ENCODE data around the gene PDGFB.
A peak's percentile ranks its signal among the peaks of the same experiment; 100 is the strongest.

PDGFB gene

DNA sequence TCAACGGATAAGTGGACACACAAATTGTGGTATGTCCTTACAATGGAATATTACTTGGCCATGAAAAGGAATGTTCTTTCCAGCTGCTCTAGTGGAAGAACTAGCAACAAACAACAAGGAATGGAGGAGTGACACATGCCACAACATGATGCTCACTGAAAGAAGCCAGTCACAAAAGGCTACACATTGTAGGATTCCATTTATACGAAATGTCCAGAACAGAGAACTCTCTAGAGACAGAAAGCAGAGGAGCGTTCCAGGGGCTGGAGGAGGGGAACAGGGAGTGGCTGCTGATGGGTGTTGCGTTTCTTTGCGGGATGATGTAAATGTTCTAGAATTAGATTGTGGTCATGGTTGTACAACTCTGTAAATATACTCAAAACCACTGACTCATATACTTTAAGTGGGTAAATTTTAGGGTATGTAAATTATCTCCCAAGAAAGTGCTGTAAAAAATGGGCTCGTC is 32.4 kb upstream of the PDGFB start:
- no peak for DNase-seq (ENCODE audit: low read depth in 2 of 2)

DNA sequence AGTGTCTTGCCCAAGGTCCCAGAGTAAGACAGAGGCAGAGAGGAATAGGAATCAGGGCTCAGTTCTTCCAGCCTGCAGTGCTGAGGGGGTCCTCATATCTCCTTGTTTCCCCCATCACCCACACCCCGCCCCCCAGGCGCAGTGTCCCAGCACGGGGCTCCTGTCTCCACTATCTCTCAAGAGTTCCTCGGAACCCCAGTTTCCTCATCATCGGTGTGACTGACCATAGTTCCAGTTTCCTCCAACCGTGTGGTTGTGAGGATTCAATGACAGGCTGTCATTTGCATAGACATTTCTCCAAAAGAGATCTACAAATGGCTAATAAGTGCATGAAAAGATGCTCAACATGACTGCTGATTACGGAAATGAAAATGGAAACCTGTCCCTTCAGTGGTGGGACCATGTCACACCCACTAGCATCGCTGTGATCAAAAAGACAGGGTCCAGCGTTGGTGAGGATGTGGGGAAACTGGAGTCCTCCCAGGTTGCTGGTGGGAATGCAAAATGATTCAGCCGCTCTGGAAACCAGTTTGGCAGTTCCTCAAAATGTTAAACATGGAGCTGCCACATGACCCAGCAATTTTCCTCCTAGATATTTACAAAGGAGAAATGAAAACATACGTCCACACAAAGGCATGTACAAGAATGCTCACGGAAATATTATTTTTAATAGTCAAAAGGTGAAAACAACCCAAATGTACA is 31.8 kb upstream of the PDGFB start:
- DNase-seq (ENCODE audit: low read depth in 2 of 2): no peak

- no peak for DNase-seq (ENCODE audit: low read depth in 2 of 2)
Observed at GRCh38 chr22:39275814-39276439, 31.1 kb upstream of the PDGFB start.

DNA sequence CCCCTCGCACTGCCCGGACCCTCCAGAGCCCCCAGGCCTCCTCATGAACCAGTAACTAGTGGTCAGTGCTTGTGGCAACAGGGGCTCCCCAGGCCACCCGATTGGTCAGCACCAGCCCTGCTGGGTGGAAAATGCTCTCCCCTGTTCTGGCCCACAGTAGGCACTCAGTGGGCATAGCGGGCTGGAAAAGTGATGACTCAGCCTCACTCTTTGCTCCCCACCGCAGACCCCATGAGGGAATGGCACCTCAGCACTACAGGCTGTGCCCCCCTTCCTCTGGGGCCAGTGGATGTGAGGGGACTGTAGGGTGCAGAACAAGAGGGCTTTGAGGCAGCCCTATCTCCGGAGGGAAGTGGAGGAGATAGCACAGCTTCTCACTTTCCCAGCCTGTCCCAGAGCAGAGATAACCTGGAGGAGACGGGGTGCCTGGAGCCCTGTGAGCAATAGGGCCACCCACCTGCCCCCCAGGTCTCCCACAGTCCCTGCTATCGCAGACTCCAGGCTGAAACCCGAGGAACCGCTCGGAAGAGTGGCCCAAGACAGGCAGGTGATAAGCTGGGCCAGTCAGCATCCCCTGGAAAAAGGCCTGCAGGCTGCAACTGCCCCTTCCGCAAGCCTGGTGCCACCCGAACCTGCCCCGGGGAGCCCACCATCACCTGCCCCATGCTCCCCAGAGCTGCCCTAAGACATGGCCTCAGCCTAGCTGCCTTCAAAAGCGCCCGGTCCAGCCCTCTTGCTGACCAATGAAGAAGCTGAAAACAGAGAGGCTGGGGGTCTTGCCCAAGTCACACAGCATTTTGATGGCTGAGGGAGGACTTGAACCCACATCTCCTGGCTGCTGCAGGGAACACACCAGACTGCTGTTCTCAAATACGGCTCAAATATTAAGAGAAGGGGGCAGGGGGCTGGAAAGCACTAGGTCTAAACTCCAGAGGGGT is 29.4 kb upstream of the PDGFB start:
- no peak for DNase-seq (ENCODE audit: low read depth in 2 of 2)

DNA sequence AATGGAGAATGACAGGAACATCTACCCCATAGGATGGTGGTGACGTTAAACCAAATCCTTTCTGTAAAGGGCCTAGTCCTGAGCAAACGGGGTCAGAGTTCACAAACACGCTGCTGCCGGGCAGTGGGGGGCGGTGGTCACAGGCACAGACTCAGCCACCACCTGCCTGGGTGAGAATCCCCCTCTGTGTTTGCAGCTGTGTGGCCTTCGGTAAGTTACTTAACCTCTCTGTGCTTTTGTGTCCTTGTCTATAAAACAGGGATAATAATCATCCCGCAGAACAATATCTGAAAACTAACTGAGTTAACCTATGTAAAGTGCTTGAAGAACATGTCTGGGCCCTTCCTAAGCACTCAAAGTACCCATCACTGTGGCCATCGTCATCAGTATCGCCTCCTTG is 26.0 kb upstream of the PDGFB start:
- no peak for DNase-seq (ENCODE audit: low read depth in 2 of 2)

GRCh38 chr22:39270280-39270679 is 25.5 kb upstream of the PDGFB start:
- DNase-seq (ENCODE audit: low read depth in 2 of 2): no peak

- no peak for DNase-seq (ENCODE audit: low read depth in 2 of 2)
Observed at GRCh38 chr22:39269095-39269790, 24.5 kb upstream of the PDGFB start.

DNA sequence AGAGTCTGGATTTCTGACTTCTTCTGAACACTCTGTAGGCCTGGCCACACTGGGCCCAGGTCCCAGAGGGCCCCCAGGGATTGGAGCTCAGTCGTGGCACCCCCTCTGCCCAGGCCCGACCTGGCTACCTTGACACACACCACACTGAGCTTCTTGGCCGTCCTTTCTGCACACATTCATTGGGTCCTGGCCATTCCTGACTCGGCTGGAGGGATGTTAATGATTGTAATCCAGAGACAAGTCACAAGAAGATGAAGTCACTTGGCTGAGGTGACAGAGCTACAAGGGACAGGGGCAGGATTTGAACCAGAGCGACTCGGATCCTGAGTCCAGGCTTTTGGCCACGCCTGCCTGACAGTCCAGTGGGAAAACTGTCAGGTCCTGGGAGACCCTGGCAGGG is 23.9 kb upstream of the PDGFB start:
- no peak for DNase-seq (ENCODE audit: low read depth in 2 of 2)

DNA sequence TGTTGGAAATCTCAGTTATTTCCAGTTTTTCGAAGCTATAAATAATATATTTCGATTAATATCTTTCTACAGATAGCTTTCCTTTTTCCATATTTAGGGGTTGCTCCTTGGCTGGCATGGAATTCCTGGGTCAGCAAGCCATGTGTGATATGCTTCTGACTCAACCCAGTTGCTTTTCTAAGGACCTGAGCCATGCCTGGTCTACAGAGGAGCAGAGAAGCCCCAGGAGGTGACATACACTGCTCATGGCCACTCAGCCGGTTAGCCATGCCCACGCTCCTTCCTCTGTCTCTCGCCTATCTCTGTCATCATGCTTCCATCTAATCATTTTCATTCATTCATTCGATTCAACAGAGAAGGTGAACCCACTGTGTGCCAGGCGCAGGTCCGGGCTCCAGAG is 23.2 kb upstream of the PDGFB start:
- no peak for DNase-seq (ENCODE audit: low read depth in 2 of 2)

DNA sequence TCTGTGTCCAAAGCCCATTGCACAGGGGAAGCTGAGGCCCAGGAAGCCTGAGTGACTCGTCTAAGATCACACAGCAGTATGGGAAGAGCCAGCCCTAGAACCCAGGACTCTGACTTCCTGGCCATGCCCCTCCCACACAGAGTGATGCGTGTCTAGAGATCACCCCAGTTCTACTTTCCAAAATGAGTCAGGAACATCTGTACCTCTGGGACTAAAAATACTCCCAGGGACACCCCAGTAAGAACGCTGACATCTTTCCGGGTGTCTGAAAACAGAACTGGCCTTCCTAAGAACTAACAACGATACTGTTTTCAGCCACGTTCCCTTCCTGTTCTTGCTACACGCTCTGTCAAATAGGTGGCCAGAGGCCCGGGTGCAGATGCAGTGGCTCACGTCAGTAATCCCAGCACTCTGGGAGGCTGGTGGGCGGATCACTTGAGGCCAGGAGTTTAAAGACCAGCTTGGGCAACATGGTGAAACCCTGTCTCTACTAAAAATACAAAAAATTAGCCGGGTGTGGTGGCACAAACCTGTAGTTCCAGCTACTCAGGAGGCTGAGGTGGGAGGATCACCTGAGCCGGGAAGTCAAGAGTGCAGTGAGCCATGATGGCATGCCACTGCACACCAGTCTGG is 21.7 kb upstream of the PDGFB start:
- DNase-seq (ENCODE audit: low read depth in 2 of 2): peak; percentile 38 to 55

DNA sequence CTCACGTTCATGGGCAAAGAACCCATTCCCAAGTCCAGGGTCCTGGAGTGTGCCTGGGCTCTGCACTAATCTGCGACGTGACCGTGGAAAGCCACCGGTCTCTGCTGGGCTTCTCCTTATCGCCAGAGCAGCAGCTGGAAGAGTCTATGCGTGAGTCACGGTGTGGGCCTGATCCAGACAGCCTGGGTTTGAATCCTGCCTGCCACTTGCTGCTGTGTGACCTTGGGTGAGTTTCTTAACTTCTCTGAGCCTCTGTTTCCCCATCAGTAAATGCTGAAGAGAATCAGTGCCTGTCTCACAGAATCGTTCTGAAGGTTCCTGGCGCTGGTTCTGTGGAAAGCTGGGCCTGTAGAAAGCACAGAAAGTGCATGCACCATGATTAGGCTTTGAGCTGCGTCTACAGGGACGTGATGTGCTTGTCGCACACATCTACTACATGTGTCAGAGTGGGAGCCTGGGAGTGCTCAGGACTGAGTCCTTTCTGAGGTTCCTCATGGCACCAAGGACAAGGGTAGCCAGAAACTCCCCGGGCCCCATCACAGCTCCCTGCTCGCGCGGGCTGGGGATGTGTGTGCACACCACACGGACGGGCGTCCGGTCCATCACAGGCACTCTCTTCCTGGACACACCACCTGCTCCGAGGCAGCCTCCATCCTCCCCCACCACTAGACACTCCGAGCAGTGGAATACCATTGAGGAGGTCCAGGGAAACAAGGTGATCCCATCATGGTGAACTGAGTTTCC is 20.5 kb upstream of the PDGFB start:
- DNase-seq (ENCODE audit: low read depth in 2 of 2): no peak

GRCh38 chr22:39264349-39265038 is 19.7 kb upstream of the PDGFB start:
- DNase-seq (ENCODE audit: low read depth in 2 of 2): no peak

DNA sequence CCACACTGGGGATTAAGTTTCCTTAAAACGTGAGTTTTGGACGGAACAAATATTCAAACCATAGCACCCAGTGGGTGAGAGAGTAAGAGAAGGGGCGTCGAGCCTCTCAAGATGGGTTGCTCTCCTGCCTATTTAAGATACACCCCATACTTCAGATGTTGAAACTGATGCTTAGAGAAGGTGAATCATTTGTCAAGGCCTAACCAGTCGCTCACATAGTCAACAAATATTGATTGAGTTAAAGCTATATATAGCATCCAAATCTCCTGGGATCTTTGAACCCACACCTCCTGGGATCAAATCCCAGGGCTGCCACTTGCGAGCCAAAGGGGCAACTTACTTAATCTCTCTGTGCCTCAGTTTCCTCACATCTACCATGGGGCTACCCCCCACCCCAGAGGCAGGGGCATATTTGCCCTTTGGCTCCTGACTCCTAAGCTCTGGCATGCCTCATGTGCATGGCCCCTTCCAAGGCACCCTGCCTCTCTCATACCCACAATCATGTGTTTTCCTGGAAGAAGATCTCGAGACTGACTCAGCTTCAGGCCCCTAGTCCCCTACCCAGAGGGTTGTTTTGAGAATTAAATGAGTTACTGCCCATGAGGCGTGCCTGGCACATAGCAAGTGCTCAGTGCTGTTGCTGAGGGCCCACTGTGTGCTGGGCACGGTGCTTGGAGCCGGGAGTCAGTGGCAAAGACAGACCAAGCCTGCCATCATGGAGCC is 19.0 kb upstream of the PDGFB start:
- no peak for DNase-seq (ENCODE audit: low read depth in 2 of 2)

DNA sequence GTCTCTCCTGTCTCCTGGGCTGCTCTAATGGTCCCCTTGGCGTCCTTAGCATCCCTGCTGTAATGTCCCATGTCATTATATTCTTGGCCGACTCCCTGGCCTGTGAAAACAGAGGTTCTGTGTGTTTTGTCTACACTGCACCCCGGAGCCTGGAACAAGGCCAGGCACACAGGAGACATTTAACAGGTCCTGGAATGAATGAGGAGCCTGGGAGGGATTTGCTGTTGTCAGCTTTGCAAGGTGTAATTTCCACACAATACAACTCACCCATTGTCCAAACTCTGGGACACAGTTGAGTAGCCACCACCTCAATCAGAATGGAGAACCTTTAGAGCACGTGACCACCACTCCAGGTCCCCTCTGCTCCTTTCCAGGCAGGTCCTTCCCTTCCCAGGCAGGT is 14.9 kb upstream of the PDGFB start:
- no peak for DNase-seq (ENCODE audit: low read depth in 2 of 2)

DNA sequence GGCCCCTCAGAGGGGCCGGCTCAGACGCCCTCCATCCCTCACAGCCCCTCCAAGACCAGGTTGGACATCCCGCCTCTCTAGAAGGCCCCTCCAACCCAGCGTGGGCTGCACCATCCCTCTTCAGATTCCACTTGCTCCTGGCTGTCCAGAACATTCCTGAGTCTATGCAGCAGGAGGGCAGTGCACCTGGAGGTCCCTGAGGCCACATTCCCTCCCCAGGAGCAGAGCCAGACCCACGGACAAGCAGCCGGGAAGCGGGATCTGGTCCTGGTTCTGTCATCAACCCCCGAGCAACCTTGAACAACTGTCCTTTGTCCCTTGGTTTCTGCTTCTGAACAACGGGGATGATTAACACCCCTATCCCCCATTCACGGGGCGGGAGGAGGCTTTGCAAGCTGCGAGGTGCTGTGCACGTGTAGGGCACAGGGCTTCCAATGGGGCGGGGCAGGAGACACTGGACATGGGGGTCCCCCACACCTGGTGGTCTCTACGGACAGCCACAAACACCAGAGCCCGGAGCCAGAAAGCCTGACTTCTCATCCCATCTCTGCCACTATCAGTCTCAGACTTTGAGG is 13.2 kb upstream of the PDGFB start:
- DNase-seq (ENCODE audit: low read depth in 2 of 2): no peak

DNA sequence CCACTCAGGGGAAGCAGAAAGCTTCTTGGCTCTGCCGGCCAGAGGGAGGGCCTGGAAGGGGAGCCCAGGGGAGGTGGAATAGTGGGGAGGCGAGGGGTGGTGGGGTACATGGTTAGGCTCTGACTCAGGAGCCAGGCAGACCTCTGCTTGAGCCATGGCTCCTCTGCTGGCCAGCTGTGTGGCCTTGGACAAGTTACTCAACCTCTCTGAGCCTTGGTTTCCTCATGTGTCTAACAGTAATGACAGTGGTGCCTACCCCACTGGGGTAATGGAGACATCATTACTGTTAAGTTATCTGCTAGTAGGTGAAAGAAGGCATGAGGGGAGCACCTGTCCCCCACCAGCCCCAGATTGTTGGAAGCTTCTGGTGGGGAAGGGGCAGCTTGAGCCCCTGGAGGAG is 12.2 kb upstream of the PDGFB start:
- DNase-seq (ENCODE audit: low read depth in 2 of 2): no peak

DNA sequence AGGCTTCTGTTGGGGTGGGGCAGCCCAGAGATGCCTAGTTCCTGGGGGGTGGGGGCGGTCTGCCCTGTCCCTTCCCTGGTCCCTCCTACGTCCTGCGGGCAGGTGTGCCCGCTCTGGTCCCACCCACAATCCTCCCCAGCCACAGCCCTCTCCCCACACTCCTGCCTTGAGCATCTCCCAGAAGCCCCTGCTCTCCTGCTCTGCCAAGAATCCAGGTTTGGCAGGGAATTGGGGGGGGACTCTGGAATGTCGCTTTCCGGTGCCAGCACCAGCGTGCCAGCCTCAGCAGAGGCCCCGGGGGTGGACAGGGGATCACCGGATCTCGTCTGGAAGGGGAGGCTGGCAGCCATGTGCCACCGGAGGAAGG is 11.4 kb upstream of the PDGFB start:
- no peak for DNase-seq (ENCODE audit: low read depth in 2 of 2)

GRCh38 chr22:39255449-39256185 is 10.8 kb upstream of the PDGFB start:
- no peak for DNase-seq (ENCODE audit: low read depth in 2 of 2)
